ENCODE measurements around the gene ABCB9.
"Not testable (repeated sequence)": the region's sequence is repeated elsewhere in the genome, so short reads cannot be mapped to it uniquely, and the experiment has no call there.

ABCB9 gene

GRCh38 chr12:122893208-122894153, 72.8 kb downstream of the ABCB9 start:
- DNase-seq = no peak

- not testable (repeated sequence) for DNase-seq
Measured at GRCh38 chr12:122892724-122893123, 73.5 kb downstream of the ABCB9 start.

GRCh38 chr12:122891661-122892525, 74.4 kb downstream of the ABCB9 start:
- DNase-seq = no peak

GRCh38 chr12:122889761-122890520, 76.3 kb downstream of the ABCB9 start:
- DNase-seq = no peak

DNA sequence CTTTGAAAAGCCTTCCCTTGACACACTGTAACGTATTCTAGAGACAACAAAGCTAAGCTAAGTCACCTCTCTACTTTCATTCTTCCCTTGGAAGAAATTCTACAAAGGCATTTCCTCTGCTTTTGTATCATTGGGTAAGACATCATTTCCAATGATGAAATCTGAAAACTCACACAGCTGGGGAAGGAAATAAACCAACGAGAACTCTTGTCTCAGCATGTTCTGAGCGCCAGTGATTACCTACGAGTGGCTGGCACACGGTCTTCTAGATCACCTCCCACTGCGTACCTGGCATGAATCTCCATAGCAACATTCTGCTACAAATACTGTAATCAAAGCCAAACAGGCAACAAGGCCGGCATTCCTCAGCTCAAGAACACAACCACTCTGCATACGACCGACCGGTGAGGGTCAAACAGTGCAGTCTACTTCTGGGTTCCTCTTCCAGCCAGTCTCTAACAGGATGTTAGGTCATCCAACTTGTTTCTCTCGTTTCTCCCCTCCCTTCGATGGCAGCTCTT, 78.0 kb downstream of the ABCB9 start:
- no peak for DNase-seq

DNA sequence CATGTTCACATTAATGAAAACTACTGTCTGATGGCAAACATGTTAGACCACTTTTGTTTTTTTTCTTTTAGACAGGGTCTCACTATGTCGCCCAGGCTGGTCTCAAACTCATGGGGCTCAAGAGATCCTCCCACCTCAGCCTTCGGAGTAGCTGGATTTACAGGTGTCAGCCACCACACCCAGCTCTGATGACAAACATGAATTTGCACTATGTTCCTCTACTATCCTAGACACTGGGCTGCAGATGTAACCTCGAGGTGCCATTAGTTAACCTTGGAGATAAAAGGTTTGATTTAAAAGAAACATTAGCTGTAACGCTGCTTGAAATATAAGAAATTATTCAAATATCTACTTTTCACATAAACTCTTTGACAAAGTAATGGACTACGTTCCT, 78.4 kb downstream of the ABCB9 start:
- no peak for DNase-seq

GRCh38 chr12:122886851-122887818, 79.1 kb downstream of the ABCB9 start:
- DNase-seq = no peak

GRCh38 chr12:122886161-122886560, 80.1 kb downstream of the ABCB9 start:
- DNase-seq = no peak

DNA sequence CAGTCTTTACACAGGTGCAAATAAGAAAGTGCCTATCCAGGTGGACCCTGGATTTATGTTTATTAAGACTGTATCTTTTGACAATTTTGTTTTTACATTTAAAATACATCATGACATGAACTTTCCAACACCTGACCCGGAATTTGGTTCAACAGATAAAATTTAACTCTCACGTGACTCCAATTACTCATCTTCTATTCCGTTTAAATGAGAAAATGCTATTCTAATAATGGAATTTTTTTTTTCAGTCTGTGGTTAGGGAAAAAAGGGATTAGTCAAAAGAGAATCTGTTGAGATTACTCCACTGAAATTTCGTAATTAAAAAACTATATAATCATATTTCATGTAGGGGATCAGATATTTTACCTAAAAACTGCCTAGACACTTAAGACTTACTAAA, 81.4 kb downstream of the ABCB9 start:
- no peak for DNase-seq

DNA sequence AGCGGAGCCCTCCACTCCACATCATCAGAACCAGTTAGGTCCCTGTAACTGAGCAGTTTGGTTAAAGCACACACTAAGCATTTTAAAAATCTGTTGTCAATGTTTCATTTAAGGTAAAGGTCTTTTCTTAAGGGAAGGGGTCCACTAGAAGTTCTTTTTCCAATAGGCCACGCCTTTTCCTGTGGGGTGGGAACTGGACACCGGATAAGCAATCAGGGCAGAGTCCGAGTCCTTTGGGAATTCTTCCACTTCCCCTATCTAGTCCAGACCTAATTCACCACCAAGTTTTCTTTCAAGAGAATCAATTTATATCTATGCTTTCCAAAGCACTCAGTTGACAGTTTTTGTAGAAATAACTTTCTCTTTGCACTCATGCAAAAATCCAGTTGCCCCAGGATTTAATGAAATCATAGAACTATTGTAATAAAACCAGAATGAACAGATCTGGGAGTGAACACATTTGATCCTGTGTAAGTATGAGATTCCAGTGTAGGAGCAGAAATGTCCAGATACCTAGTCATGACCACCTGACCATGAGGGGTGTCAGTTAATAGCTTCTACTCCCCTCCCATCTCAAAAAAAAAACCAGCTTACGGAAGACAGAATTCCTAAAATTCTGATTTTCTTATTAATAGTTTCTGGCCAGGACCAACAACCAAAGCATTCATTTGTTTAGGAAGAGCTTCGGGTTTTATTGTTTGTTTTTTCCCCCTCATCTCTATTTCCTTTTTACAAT, 82.0 kb downstream of the ABCB9 start:
- DNase-seq = no peak

- DNase-seq = no peak
Measured at GRCh38 chr12:122882908-122883558, 83.2 kb downstream of the ABCB9 start.

- no peak for DNase-seq
Measured at GRCh38 chr12:122880668-122881067, 85.6 kb downstream of the ABCB9 start.

DNA sequence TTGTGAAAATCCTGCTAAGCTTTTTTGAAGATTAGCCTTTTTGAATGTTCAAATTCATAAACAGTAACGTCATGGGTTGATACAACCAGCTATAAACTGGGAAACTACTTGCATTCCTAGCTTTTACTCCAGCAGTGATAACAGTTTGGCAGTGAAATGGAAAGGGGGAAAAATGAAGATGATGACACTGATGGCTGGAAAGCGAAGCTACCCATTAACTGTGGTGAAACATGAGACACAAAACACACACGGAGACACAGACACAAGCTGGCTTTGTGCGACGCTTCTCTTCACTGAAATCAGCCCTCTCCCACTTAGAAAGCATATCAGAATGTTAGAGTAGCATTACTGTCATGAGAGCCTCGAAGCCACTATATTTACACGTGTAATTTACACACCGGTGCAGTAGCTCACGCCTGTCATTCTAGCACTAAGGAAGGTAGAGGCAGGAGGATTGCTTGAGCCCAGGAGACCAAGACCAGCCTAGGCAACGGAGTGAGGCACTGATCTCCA, 86.1 kb downstream of the ABCB9 start:
- no peak for DNase-seq

Data from SHP77 treated with DMSO at 0.1 percent for 48 hours (cell line).